ENCODE results near the gene PRUNE2.

DNA sequence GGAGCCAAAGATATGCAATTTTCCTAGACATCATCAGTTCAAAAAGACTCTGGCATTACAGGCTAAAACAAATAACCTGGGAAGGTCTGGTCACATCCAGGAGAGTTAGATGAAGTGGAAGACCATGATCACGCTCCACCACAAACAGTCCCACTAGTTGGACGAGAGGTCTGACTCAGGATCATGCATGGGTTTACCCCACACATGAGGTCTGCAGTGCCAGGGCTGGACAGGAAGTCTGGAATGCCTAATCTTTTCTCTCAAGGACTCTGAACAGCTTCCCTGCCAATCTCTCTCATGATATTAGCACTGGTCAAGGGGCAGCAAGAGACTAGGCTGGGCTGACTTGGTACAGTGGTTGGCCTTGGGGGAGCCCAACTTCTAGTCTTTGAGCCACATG lies 7.1 kb downstream of the PRUNE2 start:
- TF ChIP-seq POLR2A (IDR thresholded peaks at IDR 0.05) = no peak
- no peak for TF ChIP-seq CTCF (IDR thresholded peaks at IDR 0.05)

Measured in prostate gland (tissue), 2 donors.